GM18519 (cell line): ENCODE results near the gene IKBKG.
"Not testable (repeated sequence)": the region's sequence is repeated elsewhere in the genome, so short reads cannot be mapped to it uniquely, and the experiment has no call there.

Experiments
- ATAC-seq: cut with Tn5 transposase; IDR thresholded peaks from one replicate; pipeline ENCODE4 v1.9.1; 2021; ENCODE audit warnings: mild to moderate bottlenecking, moderate library complexity; ENCODE audit not compliant: unreplicated experiment, low FRiP score

Gene IKBKG

GRCh38 chrX:154602226-154602625, 54.8 kb downstream of the IKBKG start:
- no peak for ATAC-seq

- ATAC-seq: no peak
Observed at GRCh38 chrX:154602766-154603437, 55.5 kb downstream of the IKBKG start.

GRCh38 chrX:154603438-154604430, 56.3 kb downstream of the IKBKG start:
- ATAC-seq: no peak

GRCh38 chrX:154605566-154605965, 58.1 kb downstream of the IKBKG start:
- no peak for ATAC-seq

GRCh38 chrX:154607370-154607769, 60.0 kb downstream of the IKBKG start:
- no peak for ATAC-seq

- not testable (repeated sequence) for ATAC-seq
Observed at GRCh38 chrX:154607976-154608375, 60.6 kb downstream of the IKBKG start.

- ATAC-seq: not testable (repeated sequence)
Observed at GRCh38 chrX:154608823-154609222, 61.4 kb downstream of the IKBKG start.

- not testable (repeated sequence) for ATAC-seq
Observed at GRCh38 chrX:154611146-154611545, 63.7 kb downstream of the IKBKG start.

GRCh38 chrX:154613586-154613985, 66.2 kb downstream of the IKBKG start:
- ATAC-seq: not testable (repeated sequence)
